Activated naive CD4-positive, alpha-beta T cell treated with anti-CD3 and anti-CD28 coated beads, Interleukin-2, amount 50 U/mL, for 16 hours (primary cell): ENCODE data around the gene BTC.
"Not testable (repeated sequence)": the region's sequence is repeated elsewhere in the genome, so short reads cannot be mapped to it uniquely, and the experiment has no call there.

Experiments used
- DNase-seq: peaks from one replicate; pipeline ENCODE4 v3.0.0-alpha.2; 2020

The BTC gene

GRCh38 chr4:74794382-74795010 lies at the start of gene BTC:
BTC (minus strand) TSS chr4:74794523; CDS start chr4:74794325, 198 bp downstream.
- no peak for DNase-seq

GRCh38 chr4:74840936-74841509 lies 46.7 kb upstream of the BTC start:
- DNase-seq = no peak

- no peak for DNase-seq
Measured at GRCh38 chr4:74838746-74839370, 44.5 kb upstream of the BTC start.

- no peak for DNase-seq
Measured at GRCh38 chr4:74830928-74831327, 36.6 kb upstream of the BTC start.

- DNase-seq = no peak
Measured at GRCh38 chr4:74823194-74823593, 28.9 kb upstream of the BTC start.

GRCh38 chr4:74822603-74823002 lies 28.3 kb upstream of the BTC start:
- DNase-seq = no peak

GRCh38 chr4:74821541-74821940 lies 27.2 kb upstream of the BTC start:
- DNase-seq = no peak

GRCh38 chr4:74814052-74814451 lies 19.7 kb upstream of the BTC start:
- no peak for DNase-seq

GRCh38 chr4:74812056-74812455 lies 17.7 kb upstream of the BTC start:
- not testable (repeated sequence) for DNase-seq

GRCh38 chr4:74805601-74806000 lies 11.3 kb upstream of the BTC start:
- no peak for DNase-seq

- DNase-seq = no peak
Measured at GRCh38 chr4:74800310-74800709, 6.0 kb upstream of the BTC start.

- DNase-seq = no peak
Measured at GRCh38 chr4:74796631-74797030, 2.3 kb upstream of the BTC start.

- no peak for DNase-seq
Measured at GRCh38 chr4:74793757-74794381, 454 bp downstream of the BTC start.

GRCh38 chr4:74790652-74791051 lies 3.7 kb downstream of the BTC start:
- no peak for DNase-seq

- DNase-seq = no peak
Measured at GRCh38 chr4:74789518-74789917, 4.8 kb downstream of the BTC start.

- DNase-seq = no peak
Measured at GRCh38 chr4:74777531-74777930, 16.8 kb downstream of the BTC start.

- DNase-seq = no peak
Measured at GRCh38 chr4:74772783-74773182, 21.5 kb downstream of the BTC start.

- DNase-seq = no peak
Measured at GRCh38 chr4:74772106-74772505, 22.2 kb downstream of the BTC start.

GRCh38 chr4:74770226-74770910 lies 24.0 kb downstream of the BTC start:
- no peak for DNase-seq

- DNase-seq = no peak
Measured at GRCh38 chr4:74768857-74769525, 25.3 kb downstream of the BTC start.

GRCh38 chr4:74764119-74764518 lies 30.2 kb downstream of the BTC start:
- DNase-seq = no peak

GRCh38 chr4:74758551-74759145 lies 35.7 kb downstream of the BTC start:
- no peak for DNase-seq

GRCh38 chr4:74757136-74757535 lies 37.2 kb downstream of the BTC start:
- no peak for DNase-seq
